GDM1 (cell line): ENCODE data around the gene DCLK1.
"Not testable (repeated sequence)": the region's sequence is repeated elsewhere in the genome, so short reads cannot be mapped to it uniquely, and the experiment has no call there.

Source experiments
- DNase-seq: peaks from one replicate; lab custom pipeline; 2025; lab: John Stamatoyannopoulos, UW

DCLK1 gene

DNA sequence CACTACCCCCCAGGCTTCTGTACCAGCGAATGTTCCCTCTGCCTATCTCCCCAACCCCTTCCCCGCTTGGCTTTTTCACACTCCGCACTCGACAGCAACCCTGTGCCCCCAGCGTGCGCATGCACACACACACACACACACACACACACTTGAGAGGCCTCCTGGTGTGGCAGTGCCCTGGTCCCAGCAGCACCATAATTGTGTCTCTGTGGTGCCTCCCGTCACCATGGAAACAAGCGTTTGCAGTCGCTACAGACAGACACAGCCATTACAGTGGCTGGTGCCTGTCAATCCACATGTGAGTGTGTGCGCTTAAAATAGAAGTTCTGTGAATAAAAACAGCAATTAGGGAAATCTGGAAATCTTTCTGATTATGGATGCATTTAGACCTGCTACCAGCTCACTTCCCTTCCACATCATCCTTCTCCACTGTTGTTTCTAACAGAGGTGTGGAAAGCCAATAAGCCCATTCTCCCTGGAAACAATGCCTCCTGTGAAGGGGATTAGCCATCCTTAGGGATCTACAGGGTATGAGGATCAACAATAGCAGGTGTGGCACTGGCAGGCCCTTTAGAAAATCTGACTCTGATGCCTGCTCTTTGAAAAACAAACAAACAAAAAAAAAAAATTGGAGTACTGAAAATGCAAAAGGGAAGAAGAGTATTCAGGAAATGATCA is 146.3 kb downstream of the DCLK1 start:
- DNase-seq: no peak

DNA sequence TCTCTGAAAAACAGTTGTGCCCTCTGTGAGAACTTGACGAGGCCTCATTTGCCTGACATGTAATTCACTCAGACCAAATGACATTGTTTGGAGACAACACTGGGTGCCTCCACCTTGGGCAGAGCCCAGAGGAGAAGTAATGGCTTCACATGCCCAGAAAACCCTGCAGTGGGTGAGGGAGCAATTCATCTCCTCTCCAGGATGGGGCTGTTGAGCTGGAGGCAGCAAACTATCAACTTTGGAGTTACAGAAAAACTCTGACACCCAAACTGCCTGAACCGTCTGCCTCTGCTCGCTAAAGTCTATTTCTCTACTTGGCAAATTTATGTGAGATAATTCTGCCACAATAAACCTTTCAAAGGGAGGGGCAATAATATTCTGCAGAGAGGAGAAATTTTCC is 146.9 kb downstream of the DCLK1 start:
- DNase-seq: no peak

DNA sequence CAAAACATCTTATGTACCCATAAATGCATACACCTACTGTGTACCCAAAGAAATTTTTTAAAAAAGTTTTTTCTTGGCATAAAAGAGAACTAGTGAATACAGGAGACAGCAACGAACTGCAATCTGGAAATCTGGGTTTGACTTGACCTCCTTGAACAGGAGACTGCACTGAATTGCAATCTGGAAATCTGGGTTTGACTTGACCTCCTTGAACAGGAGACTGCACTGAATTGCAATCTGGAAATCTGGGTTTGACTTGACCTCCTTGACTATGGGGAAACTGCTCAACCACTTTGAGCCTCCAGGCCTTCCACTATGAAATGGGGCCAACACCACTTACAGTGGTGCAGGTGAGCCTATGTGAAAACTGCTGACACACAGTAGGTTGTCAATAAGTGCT is 147.5 kb downstream of the DCLK1 start:
- not testable (repeated sequence) for DNase-seq

- no peak for DNase-seq
Observed at GRCh38 chr13:35983206-35983605, 148.0 kb downstream of the DCLK1 start.

GRCh38 chr13:35979361-35979951 is 151.7 kb downstream of the DCLK1 start:
- DNase-seq: no peak

DNA sequence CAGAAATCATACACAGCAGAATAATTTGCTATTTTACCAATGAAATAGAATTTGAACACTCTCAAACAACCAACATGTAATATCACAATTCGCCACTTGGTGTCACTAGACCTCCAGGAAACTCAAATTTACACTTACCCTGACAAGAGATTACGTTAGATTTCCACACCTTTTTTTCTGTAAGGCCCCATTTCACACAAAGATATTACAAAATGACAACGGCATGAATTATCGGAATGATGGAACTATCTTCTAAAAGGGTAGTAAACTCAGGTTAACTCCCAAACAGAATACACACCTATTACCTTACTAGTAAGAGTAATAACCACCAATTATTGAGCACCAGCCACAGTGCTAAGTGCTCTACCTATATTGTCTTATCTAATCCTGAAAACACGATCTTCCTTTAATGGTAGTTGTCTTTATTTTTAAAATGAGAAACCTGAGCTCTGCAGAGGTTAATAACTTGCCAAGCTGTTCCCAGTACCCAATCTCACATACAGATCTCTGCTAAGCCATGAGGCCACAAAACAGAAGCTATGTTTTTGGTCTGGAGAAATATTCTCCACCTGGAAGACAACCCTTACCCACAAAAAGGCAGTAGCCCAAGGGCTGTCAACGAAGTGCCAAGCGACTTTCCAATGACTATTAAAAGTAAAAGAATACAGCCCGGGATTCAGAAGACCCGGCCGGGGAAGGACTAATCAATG is 152.4 kb downstream of the DCLK1 start:
- peak; percentile 34 for DNase-seq

- DNase-seq: no peak
Observed at GRCh38 chr13:35977060-35977459, 154.1 kb downstream of the DCLK1 start.

DNA sequence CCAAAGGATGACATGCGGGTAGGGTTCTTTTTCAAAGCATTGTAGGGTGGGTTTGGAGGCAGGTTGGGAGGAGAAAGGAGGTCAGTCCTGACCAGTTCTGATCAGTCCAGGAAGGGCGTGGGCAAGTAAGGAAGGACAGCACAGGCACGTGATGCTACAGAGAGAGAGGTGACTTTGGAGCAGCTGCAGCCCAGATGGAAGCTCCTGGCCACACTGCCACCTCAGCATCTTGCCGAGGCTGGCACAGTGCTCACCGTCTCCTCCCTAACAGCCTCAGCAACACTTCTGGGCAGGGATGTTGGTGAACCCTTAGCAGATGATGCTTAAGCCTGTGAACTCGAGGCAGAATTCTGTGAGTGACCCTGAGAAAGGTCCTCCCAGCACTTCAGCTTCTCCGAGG is 155.1 kb downstream of the DCLK1 start:
- DNase-seq: no peak

DNA sequence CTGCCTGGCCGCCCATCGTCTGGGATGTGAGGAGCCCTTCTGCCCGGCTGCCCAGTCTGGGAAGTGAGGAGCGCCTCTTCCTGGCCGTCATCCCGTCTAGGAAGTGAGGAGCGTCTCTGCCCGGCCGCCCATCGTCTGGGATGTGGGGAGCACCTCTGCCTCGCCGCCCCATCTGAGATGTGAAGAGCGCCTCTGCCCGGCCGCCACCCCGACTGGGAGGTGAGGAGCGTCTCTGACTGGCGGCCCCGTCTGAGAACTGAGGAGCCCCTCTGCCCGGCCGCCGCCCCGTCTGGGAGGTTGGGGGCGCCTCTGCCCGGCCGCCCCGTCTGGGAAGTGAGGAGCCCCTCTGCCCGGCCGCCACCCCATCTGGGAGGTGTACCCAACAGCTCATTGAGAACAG is 164.2 kb downstream of the DCLK1 start:
- not testable (repeated sequence) for DNase-seq

DNA sequence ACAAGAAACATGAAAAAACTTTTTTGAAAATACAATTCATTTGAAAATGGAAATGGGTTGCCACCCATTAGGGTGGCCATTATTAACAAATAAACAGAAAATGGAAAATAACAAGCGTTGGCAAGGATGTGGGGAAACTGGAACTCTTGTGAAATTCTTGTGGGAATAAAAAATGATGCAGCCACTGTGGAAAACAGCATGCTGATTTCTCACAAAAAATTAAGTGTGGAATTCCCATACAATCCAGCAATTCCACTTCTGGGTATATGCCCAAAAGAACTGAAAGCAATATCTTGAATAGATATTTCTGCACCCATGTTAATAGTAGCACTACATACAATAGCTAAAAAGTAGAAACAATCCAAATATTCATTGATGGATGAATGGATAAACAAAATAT is 165.2 kb downstream of the DCLK1 start:
- DNase-seq: no peak

DNA sequence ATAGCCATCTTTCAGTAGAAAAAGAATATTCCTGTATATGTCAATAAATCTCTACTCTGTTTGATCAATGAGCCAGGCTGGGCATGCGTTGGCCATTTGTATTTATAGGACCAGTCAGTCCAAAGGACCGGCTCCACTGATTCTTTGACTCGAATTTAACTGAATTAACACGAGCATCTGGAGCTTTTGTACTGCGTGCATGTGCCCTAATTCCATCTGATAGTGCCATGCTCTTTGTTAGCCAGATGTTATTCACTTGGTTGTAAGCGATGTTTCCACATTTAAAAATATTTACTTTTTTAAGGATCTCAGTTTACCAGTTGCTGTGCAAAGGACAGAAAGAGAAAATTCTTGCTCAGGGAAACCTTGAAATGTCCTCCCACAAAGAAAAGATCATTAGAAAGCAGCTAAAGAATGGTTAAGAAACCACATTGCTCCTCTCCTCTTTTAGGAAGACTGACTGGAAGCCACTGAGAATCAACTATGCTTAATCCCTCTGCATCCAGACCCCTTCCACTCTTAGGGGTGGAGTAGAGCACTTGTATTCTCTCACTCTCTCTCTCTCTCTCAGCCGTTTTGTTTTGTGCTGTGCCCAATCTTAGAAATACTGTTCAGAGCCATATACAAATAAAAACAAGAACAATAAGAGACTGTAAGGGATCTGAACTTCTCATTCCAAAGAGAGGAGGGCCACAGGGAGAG is 165.8 kb downstream of the DCLK1 start:
- no peak for DNase-seq

- no peak for DNase-seq
Observed at GRCh38 chr13:35964863-35965180, 166.4 kb downstream of the DCLK1 start.

DNA sequence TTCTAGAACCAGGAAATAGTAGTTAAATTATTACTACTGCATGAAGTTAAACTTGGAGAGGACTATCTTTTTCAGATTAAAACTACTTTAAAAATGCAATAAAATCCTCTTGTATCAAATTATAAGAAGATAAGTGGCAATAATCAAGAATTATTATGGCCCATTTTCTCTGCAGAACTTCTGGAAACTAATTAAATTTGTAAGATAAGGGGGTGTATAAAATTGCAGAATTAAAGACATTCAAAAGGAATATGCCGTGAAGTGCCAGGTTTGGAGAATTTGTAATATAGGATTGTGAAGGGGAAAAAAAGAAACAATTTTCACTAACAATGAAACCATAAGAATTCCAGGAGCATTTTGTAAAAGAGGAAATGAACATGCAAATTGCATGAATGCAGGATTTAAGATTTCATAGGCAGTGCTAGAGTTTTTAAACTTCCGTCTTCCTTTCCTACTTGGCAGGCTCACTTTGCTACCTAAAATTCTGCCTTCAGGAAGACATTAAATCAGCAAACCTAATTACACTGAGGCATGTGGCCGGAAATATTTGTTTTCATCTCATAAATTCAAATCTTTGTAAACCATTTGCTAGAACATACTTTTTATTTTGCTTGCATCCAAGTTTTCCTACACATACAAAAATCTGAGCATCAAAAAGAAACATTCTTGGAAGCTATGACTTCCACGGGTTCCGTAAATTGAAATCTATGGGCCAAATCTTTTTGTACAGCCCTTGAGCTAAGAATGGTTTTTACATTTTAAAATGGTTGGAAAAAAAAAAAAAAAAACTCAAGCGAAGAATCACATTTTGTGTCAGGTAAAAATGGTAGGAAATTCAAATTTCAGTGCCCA is 166.9 kb downstream of the DCLK1 start:
- DNase-seq: no peak

DNA sequence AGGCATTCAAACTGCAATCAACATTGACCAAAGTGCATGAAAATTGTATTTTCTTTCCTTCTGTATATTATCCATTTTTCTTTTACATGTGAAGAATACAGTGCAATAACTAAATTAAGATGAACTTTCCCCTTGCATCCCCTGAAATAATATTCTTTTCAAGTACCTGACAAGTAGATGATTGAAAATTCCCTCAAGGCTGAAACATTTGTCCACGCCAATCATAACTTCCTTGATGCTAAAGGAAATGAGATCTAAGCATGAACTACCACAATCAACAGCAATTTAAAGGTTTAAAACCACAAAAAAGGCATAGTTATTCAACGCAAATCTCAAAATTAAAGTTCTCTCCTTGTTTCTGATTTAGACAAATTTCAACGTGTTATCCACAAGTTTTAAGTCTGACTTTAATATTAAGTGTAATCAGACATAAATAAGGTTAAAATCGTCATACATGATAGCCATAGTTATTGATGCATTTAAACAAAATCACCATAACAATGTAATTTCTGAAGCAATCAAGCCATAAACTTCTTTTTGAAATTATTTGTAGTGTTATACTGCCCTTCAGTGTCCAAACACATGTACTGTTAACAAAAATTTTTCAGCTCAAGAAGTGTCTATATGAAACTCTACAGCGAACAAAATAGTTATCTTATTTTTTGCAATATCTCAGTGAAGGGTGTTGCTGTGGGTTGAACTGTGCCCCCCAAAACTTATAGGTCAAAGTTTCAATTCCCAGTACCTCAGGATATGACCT is 169.5 kb downstream of the DCLK1 start:
- DNase-seq: no peak

DNA sequence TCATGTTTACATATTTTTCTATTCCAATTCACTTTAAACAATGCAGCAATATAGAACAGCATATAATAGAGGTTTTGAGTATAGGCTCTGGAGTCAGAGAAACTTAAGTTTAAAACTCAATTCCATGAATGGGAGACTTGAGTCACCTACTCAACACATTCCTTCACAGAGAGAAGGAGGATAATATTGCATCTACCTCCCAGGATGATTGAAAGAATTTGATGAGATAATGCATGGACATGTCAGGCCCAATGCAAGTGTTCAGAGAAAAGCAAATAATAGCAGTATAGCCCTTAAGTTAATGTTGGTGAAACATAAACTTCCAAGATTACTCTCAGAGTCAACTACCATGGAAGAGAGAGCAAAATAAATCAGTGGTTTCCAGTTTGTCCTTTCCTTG is 170.2 kb downstream of the DCLK1 start:
- DNase-seq: no peak

- no peak for DNase-seq
Observed at GRCh38 chr13:35957996-35958395, 173.2 kb downstream of the DCLK1 start.

DNA sequence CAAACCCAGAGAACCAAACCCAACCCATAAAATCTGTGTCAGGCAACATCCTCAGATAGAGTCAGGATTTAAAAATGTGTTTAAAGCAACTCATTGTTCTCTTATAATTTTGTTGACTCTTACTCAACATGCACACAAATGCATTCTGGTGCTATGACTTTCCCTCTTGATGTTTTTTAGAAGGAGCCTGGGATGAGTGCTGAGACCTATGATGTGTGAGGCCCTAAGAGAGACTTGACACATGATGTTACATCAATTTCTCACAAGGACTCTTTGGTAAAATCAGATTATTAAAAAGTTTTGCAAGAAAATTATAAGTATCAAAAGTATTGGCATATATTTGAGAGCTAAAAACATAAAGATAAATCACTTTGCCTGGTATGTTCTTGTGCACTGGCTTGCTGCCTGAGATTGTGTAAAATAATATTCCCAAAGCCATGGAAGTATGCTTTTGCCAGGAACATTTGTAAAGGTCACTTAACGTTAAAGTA is 173.9 kb downstream of the DCLK1 start:
- no peak for DNase-seq

GRCh38 chr13:35956074-35956473 is 175.1 kb downstream of the DCLK1 start:
- no peak for DNase-seq

GRCh38 chr13:35954207-35954560 is 177.0 kb downstream of the DCLK1 start:
- DNase-seq: no peak

- DNase-seq: no peak
Observed at GRCh38 chr13:35953537-35954206, 177.5 kb downstream of the DCLK1 start.

DNA sequence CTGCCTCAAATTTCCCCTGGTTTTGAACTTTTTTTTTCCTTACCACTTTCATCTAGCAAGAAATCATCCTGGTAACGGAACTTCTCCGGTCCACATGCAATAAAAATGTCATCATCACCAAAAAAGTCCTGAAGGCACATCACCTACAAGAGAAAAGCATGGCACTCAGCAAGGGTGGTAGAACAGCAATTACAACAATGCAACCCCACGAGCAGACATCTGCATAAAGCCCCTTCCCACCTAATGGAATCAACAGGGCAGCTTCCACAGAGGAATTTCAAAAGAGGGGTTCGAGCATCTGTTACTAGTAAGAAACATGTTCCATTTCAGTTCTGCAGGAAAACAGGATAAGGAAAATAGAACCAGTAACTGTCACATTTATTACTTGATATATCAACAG is 183.9 kb downstream of the DCLK1 start:
- no peak for DNase-seq
